ENCODE data around the gene NTM.

GRCh38 chr11:132127900-132128288, 757.5 kb downstream of the NTM start:
- TF ChIP-seq CTCF (conservative IDR thresholded peaks at IDR 0.05; ENCODE audit: low read length): no peak
- no peak for TF ChIP-seq EZH2phosphoT487 (IDR thresholded peaks at IDR 0.05; ENCODE audit: borderline replicate concordance)

All from Loucy (cell line).